ENCODE data around the gene PDZD8. TPM values are rescaled to one million over a fixed set of nuclear protein-coding genes. Genes with fewer than 3 reads are reported as not detected.
"Not testable (repeated sequence)": the region's sequence is repeated elsewhere in the genome, so short reads cannot be mapped to it uniquely, and the experiment has no call there.

PDZD8 gene
- total RNA-seq, 1 experiment from 2014 or later = 42.8 TPM

- no peak for DNase-seq (ENCODE audit: extremely low read depth, low read depth)
These were observed 77.0 kb downstream of the PDZD8 start for GRCh38 chr10:117298219-117298618.

- no peak for DNase-seq (ENCODE audit: extremely low read depth, low read depth)
These were observed 80.5 kb downstream of the PDZD8 start for GRCh38 chr10:117294735-117295134.

- no peak for DNase-seq (ENCODE audit: extremely low read depth, low read depth)
These were observed 81.1 kb downstream of the PDZD8 start for GRCh38 chr10:117294039-117294645.

- DNase-seq (ENCODE audit: extremely low read depth, low read depth) = not testable (repeated sequence)
These were observed 84.4 kb downstream of the PDZD8 start for GRCh38 chr10:117290872-117291271.

- no peak for DNase-seq (ENCODE audit: extremely low read depth, low read depth)
These were observed 90.3 kb downstream of the PDZD8 start for GRCh38 chr10:117284716-117285494.

- DNase-seq (ENCODE audit: extremely low read depth, low read depth) = no peak
These were observed 97.6 kb downstream of the PDZD8 start for GRCh38 chr10:117277675-117278074.

- no peak for DNase-seq (ENCODE audit: extremely low read depth, low read depth)
These were observed 100.1 kb downstream of the PDZD8 start for GRCh38 chr10:117275121-117275520.

- DNase-seq (ENCODE audit: extremely low read depth, low read depth) = no peak
These were observed 100.7 kb downstream of the PDZD8 start for GRCh38 chr10:117274509-117274908.

- no peak for DNase-seq (ENCODE audit: extremely low read depth, low read depth)
These were observed 101.3 kb downstream of the PDZD8 start for GRCh38 chr10:117273980-117274379.

- DNase-seq (ENCODE audit: extremely low read depth, low read depth) = no peak
These were observed 102.8 kb downstream of the PDZD8 start for GRCh38 chr10:117272195-117273076.

- no peak for DNase-seq (ENCODE audit: extremely low read depth, low read depth)
These were observed 103.8 kb downstream of the PDZD8 start for GRCh38 chr10:117271427-117271826.

- DNase-seq (ENCODE audit: extremely low read depth, low read depth) = no peak
These were observed 106.3 kb downstream of the PDZD8 start for GRCh38 chr10:117268907-117269306.

GRCh38 chr10:117268258-117268657 lies 107.0 kb downstream of the PDZD8 start:
- no peak for DNase-seq (ENCODE audit: extremely low read depth, low read depth)

- no peak for DNase-seq (ENCODE audit: extremely low read depth, low read depth)
These were observed 108.4 kb downstream of the PDZD8 start for GRCh38 chr10:117266812-117267211.

GRCh38 chr10:117266400-117266799 lies 108.8 kb downstream of the PDZD8 start:
- no peak for DNase-seq (ENCODE audit: extremely low read depth, low read depth)

GRCh38 chr10:117264782-117265181 lies 110.5 kb downstream of the PDZD8 start:
- DNase-seq (ENCODE audit: extremely low read depth, low read depth) = no peak

- DNase-seq (ENCODE audit: extremely low read depth, low read depth) = no peak
These were observed 112.3 kb downstream of the PDZD8 start for GRCh38 chr10:117262903-117263293.

- DNase-seq (ENCODE audit: extremely low read depth, low read depth) = no peak
These were observed 112.8 kb downstream of the PDZD8 start for GRCh38 chr10:117262291-117262902.

GRCh38 chr10:117261501-117261900 lies 113.7 kb downstream of the PDZD8 start:
- no peak for DNase-seq (ENCODE audit: extremely low read depth, low read depth)

- DNase-seq (ENCODE audit: extremely low read depth, low read depth) = no peak
These were observed 115.2 kb downstream of the PDZD8 start for GRCh38 chr10:117260084-117260483.

- DNase-seq (ENCODE audit: extremely low read depth, low read depth) = no peak
These were observed 116.0 kb downstream of the PDZD8 start for GRCh38 chr10:117259279-117259678.

All from NCI-H460 (cell line).